ENCODE measurements around the gene EPM2A. TPM values are rescaled to one million over a fixed set of nuclear protein-coding genes. Genes with fewer than 3 reads are reported as not detected.

The EPM2A gene
- total and polyA plus RNA-seq, 10 of the 15 experiments (the other 5 are each of a cell fraction or from before 2014, with no cell fraction given) = 3.4 to 13.0 (median 7.9) TPM

GRCh38 chr6:145713773-145714172 is 21.5 kb downstream of the EPM2A start (continued):
- TF ChIP-seq PBX3 (IDR thresholded peaks at IDR 0.05; ENCODE audit: insufficient replicate concordance, low read depth, low read length) (no peak), BMI1 (IDR thresholded peaks at IDR 0.05; ENCODE audit: borderline replicate concordance) (no peak), FOXK2 (IDR thresholded peaks at IDR 0.05) (no peak), NFIC (IDR thresholded peaks at IDR 0.05; ENCODE audit: low read depth, low read length) (no peak)

- Histone ChIP-seq H3K27ac (ENCODE audit: control insufficient read depth, insufficient read depth) (no peak overlapping the region), H3K79me2 (ENCODE audit: control insufficient read depth, insufficient read depth, low read length) (no peaks in the 10 kb centered on the region), H3K9ac (ENCODE audit: control insufficient read depth, insufficient read depth, low read length) (no peak overlapping the region), H3K36me3 (ENCODE audit: control insufficient read depth in 2 of 2, insufficient read depth in 2 of 2, low read length in 1 of 2) (no peaks in the 10 kb centered on the region), H2AFZ (ENCODE audit: control insufficient read depth, low read depth, low read length) (no peak overlapping the region), H3K4me2 (ENCODE audit: control insufficient read depth, insufficient read depth) (no peak overlapping the region), H3K4me1 (ENCODE audit: control insufficient read depth, insufficient read depth, low read length) (no peaks in the 10 kb centered on the region), H3K27me3 (replicated peaks in 1 of 2; ENCODE audit: control insufficient read depth in 2 of 2, insufficient read depth in 2 of 2, low read length in 1 of 2) (no peaks in the 10 kb centered on the region), H3K9me3 (replicated peaks; ENCODE audit: control insufficient read depth, insufficient read depth, low read length) (peaks cover 9% of the 10 kb centered on the region), H4K20me1 (ENCODE audit: control insufficient read depth, insufficient read depth) (no peaks in the 10 kb centered on the region), H3K4me3 (no peak overlapping the region)
- DNase-seq (ENCODE audit: low read depth, low spot score) = no peak
- ChIA-PET POLR2A (no interaction called here), RAD21 (ENCODE audit: unreplicated experiment) (no interaction called here), SMC1A (ENCODE audit: uncharacterized antibody, unreplicated experiment) (no interaction called here), CTCF (interaction anchor here (1.0 kb wide), 1 partner anchor 8 kb away, joined by 3 read pairs; no protein-coding TSS in a partner anchor)
- intact Hi-C loops (cut with micrococcal nuclease; ENCODE audit: unreplicated experiment) = no loop called here
- FAIRE-seq = no peak
- BruUV-seq (replicated peaks) = no TSS peak
- ATAC-seq = no peak
- in situ Hi-C loops (cut with MboI) = no loop called here
- TF ChIP-seq RAD51 (IDR thresholded peaks at IDR 0.05) = no peak
- no peak for TF ChIP-seq BCL11A (IDR thresholded peaks at IDR 0.05; ENCODE audit: low read depth, low read length)
- TF ChIP-seq CREB1 (IDR thresholded peaks at IDR 0.05; ENCODE audit: low read depth) = no peak
- TF ChIP-seq EED (IDR thresholded peaks at IDR 0.05; ENCODE audit: low read depth) = no peak
- TF ChIP-seq CEBPB (IDR thresholded peaks at IDR 0.05; ENCODE audit: borderline replicate concordance in 1 of 2, low read depth in 2 of 2, low read length in 2 of 2) = no peak
- no peak for TF ChIP-seq NFYB (IDR thresholded peaks at IDR 0.05; ENCODE audit: insufficient read depth, low read depth, low read length)
- TF ChIP-seq CBX3 (IDR thresholded peaks at IDR 0.05; ENCODE audit: borderline replicate concordance, low read depth) = no peak
- TF ChIP-seq BRCA1 (IDR thresholded peaks at IDR 0.05; ENCODE audit: low read depth, low read length) = no peak
- no peak for TF ChIP-seq BMI1 (IDR thresholded peaks at IDR 0.05; ENCODE audit: borderline replicate concordance)
- TF ChIP-seq LARP7 (IDR thresholded peaks at IDR 0.05) = no peak
- no peak for TF ChIP-seq SUZ12 (IDR thresholded peaks at IDR 0.05; ENCODE audit: unreplicated experiment)
- no peak for TF ChIP-seq TCF12 (IDR thresholded peaks at IDR 0.05; ENCODE audit: low read depth, low read length)
- no peak for TF ChIP-seq E2F4 (IDR thresholded peaks at IDR 0.05; ENCODE audit: low read depth, low read length)
- TF ChIP-seq SREBF1 (IDR thresholded peaks at IDR 0.05; ENCODE audit: low read length) = no peak
- no peak for TF ChIP-seq GABPA (IDR thresholded peaks at IDR 0.05; ENCODE audit: low read depth)
- no peak for TF ChIP-seq SIN3A (IDR thresholded peaks at IDR 0.05; ENCODE audit: low read depth, low read length)
- TF ChIP-seq SIX5 (IDR thresholded peaks at IDR 0.05; ENCODE audit: low read depth, low read length, severe bottlenecking) = no peak
- TF ChIP-seq KDM1A (IDR thresholded peaks at IDR 0.05; ENCODE audit: borderline replicate concordance) = no peak
- no peak for TF ChIP-seq CBX5 (IDR thresholded peaks at IDR 0.05; ENCODE audit: low read depth)
- no peak for TF ChIP-seq MEF2B (IDR thresholded peaks at IDR 0.05; ENCODE audit: partially characterized antibody, poor library complexity, severe bottlenecking)
These were observed 23.9 kb downstream of the EPM2A start for GRCh38 chr6:145711372-145711771.
